Ureter (tissue), 1 donor: Measurements from ENCODE around the gene MAGEA9B. TPM values are rescaled to one million over a fixed set of nuclear protein-coding genes. Genes with fewer than 3 reads are reported as not detected.
"Not testable (repeated sequence)": the region's sequence is repeated elsewhere in the genome, so short reads cannot be mapped to it uniquely, and the experiment has no call there.

Experiments
- DNase-seq: peaks from one replicate; pipeline ENCODE4 v3.0.0-alpha.2; 2020; ENCODE audit warnings: low spot score
- total RNA-seq: library from RNA; stranded (reverse); gene quantifications from one replicate; pipeline ENCODE4 v1.2.4, GENCODE V29; 2023
- donor health status: DM: yes; HTN: yes; CAD: no.

The MAGEA9B gene
- total RNA-seq, 1 donor from 2014 or later: not detected

GRCh38 chrX:149571770-149572169 lies 15.5 kb downstream of the MAGEA9B start:
- peak; percentile 14 for DNase-seq

DNA sequence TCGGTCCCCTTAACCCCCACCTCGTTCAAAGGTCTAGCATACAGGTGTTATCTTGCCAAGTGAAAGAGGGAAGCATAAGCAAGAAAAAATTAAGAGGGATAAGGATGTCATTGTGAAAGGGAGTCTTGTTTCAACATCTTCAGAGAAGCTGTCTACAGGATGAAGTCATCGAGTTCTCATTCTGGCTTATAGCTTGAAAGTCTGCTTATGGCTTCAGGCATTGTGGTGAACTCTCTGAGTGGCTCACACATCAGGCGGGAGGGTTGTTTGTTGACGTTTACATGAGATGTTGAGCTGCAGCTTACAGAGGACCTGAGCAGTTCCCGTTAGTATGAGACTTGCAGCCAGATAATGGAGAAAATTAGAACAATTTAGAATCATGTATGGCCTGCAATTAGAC lies 16.6 kb downstream of the MAGEA9B start:
- no peak for DNase-seq

DNA sequence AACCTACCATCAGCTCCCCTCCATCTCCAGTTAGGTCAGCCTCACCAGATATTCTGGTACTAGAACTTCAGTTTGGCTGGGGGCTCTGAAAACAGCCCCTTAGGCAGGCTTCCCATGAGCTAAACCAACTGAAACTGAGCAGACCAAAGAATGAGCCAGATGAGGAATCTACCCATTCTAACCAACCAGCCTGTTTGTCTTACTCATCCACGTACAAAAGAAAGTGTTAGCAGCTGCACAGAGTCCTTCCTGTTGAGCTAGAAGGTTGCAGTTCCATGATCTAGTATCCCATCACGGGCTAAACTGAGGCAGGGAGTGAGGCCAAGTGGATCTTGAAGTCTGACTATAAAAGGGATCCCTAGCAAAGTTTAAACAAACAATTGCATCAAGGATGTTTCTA lies 17.5 kb downstream of the MAGEA9B start:
- DNase-seq: peak; percentile 14

DNA sequence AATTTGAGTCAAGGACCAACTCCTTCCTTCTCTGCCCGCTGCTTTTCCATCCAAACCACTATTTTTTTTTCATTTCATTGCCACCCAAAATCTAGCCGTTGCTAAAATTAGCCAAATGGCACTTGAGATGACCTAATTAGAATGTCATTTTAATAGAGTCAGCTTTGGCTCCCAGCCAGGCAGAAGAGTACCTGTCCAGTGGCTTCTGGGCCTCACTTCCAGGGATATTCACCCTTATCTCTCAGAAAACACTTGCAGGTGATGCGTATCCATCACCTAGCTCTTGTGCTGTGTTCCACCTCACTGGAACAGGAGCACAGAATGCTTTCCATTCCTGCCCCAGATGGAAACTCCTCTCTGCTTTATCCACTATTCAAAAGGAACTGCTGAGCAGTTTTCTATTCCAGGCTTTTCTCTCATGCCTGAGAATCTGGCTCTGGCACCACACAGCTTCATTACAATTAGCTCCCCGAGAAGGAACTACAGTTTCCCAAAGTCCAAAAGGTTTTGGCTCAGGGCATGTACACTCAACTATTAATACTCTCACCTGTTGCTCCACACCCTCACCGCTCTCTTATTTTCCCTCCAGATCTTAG lies 18.5 kb downstream of the MAGEA9B start:
- DNase-seq: peak; percentile 19

DNA sequence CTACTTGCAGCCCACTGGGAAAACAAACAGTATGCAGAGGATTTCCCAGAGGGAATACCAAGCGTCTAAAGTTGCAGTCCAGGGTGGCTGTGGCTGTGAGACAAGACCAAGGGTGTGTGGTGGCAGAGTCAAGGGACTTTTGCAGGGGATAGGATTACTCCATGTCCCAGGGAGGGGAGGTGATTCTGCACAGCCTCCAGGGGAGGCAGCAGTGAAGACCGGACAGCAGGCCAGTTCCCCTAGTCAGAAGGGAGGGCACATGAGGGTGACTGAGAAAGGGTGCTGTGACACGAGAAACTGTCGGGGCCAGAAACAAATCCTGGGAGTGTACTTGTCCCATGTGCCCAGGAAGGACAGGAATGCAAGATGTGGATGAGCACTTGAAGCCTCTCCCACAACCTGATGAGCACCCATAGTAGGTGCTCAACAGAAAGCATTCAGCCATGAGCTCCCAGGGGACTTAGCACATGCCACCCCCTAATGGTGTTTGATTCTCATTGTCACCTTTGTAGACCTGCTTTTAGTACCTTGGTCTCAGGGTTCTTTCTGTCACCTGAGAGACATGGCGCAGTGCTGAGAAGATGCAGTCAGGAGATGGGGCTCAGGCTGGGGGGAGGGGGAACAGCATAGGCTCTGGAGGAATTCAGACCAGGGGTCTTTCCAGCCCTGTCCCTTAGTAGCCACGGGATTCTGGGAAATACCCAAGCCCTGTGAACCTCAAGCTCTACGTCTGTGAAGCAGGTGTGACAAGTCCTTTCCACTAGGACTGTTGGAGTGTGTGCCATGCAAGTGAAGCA lies 19.4 kb downstream of the MAGEA9B start:
- DNase-seq: peak; percentile 22

DNA sequence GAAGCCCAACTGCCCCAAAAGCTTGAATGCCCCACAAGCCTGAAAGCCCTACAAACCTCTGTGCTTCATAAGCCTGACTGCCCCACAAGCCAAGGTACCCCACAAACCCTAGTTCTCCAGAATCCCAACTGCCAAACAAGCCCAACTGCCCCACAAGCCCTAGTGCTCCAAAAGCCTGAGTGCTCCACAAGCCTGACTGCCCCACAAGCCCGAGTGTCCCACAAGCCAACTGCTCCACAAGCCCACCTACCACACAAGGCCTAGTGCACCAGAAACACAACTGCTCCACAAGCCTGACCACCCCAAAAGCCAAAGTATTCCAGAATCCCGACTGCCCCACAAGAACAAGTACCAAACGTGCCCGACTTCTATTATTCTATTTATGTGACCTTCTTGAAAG lies 23.9 kb downstream of the MAGEA9B start:
- DNase-seq: no peak

GRCh38 chrX:149555251-149555650 lies 32.0 kb downstream of the MAGEA9B start:
- not testable (repeated sequence) for DNase-seq

GRCh38 chrX:149551939-149552248 lies 35.4 kb downstream of the MAGEA9B start:
- DNase-seq: not testable (repeated sequence)

- DNase-seq: not testable (repeated sequence)
Observed at GRCh38 chrX:149551245-149551938, 35.9 kb downstream of the MAGEA9B start.

DNA sequence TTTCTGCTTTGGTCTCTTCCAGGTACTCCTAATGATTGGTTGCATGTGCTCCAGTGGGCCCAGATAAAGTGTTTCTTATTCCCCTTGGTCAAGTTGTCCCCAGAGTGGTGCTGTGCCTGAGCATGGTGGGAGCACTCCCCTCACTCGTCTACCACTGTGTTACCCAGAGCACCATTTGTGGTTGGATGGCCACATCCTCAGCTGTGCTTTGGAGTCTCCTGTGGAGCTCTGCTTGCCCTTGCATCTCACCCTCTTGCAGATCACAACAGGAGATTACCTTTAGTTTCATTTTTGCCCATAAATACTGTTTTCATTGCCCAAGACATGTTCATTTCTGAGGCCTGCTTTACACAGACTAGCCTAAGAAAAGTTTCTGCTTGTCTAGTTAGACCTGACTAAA lies 36.8 kb downstream of the MAGEA9B start:
- DNase-seq: not testable (repeated sequence)

DNA sequence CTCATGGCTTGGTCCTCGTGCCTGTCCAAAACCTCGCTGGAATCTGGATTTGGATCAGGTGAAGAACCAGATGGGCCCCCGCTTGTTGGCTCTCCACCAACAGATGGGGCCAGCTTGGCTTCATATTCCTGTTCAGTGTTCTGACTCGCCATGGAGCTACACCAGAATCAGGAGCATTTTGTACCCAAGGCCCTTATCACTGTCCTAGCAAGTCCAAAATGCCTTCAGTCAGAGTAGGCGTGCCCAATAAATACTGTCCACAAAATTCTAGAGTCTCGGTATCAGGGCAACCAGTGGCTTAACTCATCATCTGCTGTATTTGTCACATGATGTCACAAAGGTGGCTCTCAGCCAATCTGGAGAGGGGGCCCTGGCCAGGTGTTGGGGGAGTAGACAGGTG lies 37.6 kb downstream of the MAGEA9B start, which contains the start of gene HSFX3:
Gene HSFX3, minus strand, starts transcription at position 224 of the 400 bp plus-strand sequence. Its CDS starts 72 bp downstream, at position 152.
- not testable (repeated sequence) for DNase-seq

- DNase-seq: not testable (repeated sequence)
Observed at GRCh38 chrX:149547782-149548181, 39.5 kb downstream of the MAGEA9B start.

- not testable (repeated sequence) for DNase-seq
Observed at GRCh38 chrX:149546962-149547361, 40.3 kb downstream of the MAGEA9B start.

GRCh38 chrX:149545545-149546543 lies 41.4 kb downstream of the MAGEA9B start:
- DNase-seq: not testable (repeated sequence)

DNA sequence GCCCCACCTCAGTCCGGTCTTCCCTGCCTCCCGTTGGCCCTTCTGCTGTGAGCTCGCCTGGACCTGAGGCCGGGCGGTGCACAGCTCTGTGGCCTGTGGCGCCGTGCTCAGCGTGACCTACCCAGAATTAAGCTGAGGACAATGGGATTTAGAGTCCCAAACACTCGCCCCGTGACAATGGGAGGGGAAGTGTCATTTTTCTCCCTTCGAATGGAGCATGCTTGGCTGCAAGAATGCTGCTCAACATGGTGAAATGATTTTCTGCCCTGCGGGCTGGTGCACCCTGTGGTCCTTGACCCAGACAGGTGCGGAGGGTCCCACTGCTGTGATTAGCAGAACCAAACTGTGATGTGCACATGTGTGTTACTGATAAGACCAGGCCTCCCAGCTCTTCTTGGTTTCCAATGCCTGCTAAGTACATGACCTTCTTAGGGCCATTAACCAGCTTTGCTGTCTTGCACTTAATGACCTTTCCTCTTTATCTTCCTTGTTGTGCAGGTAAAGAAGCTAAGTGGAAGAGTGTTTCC lies 45.7 kb downstream of the MAGEA9B start:
- DNase-seq: no peak

- peak; percentile 86 for DNase-seq
Observed at GRCh38 chrX:149540621-149541520, 46.4 kb downstream of the MAGEA9B start, which contains the start of gene EOLA1. TSS of gene EOLA1 (plus strand) at chrX:149541012. CDS start at chrX:149545631, 4,619 bp downstream.

DNA sequence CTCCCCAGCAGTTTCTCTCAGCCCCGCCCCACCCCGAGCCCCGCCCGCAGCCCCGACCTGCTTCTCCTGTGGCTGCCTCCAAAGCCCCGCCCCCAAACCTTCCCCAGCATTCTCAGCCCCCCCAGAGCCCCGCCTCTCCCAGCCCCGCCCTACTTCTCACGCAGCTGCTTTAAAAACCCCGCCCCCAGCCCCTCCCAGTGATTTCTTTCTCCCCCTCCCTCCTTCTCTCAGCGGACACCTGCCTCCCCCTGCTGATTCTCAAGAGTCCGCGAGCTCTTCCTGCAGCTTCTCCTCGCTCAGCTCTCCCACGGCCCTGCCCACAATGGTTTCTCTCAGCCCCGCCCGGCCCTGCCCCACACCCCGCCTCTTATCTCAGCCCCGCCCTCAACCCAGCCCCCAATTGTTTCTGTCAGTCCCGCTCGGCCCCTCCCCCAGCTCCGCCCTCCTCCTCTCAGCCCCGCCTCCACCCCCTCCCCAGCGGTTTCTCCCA lies 47.1 kb downstream of the MAGEA9B start:
- peak; percentile 93 for DNase-seq

- DNase-seq: peak; percentile 92
Observed at GRCh38 chrX:149539283-149540130, 47.8 kb downstream of the MAGEA9B start.

GRCh38 chrX:149537474-149537873 lies 49.8 kb downstream of the MAGEA9B start:
- DNase-seq: not testable (repeated sequence)
